Activated CD8-positive, alpha-beta T cell treated with anti-CD3 and anti-CD28 coated beads, Interleukin-2, amount 10 ng/mL, durations not matched to agents 7 days and 5 days (primary cell): ENCODE measurements around the gene AGXT. TPM values are rescaled to one million over a fixed set of nuclear protein-coding genes. Genes with fewer than 3 reads are reported as not detected.

Experiments
- ATAC-seq: fragments of 150-1000 bp; cut with Tn5 transposase; one replicate; pipeline ENCODE4 v1.10.0; 2021; ENCODE audit warnings: moderate library complexity
- CTCF ChIA-PET: fragments of 350-600 bp; sonication (Branson Sonifier 250); formaldehyde crosslinking; loops from one replicate; lab custom pipeline; 2021; ENCODE audit warnings: antibody characterized with exemption; lab: Charles Lee
- POLR2A ChIA-PET: fragments of 350-600 bp; sonication (Branson Sonifier 250); formaldehyde crosslinking; loops from one replicate; lab custom pipeline; 2021; ENCODE audit warnings: antibody characterized with exemption; lab: Charles Lee
- DNase-seq: peaks from one replicate; pipeline ENCODE4 v3.0.0-alpha.2; 2020
- H3K27ac Mint-ChIP-seq: one replicate; pipeline ENCODE4 v1.8.0; 2021; ENCODE audit warnings: mild to moderate bottlenecking, mixed read lengths
- H3K27me3 Mint-ChIP-seq: one replicate; pipeline ENCODE4 v1.8.0; 2021; ENCODE audit warnings: low read depth, mixed read lengths
- H3K36me3 Mint-ChIP-seq: one replicate; pipeline ENCODE4 v1.8.0; 2021; ENCODE audit warnings: low read depth, mixed read lengths
- H3K4me1 Mint-ChIP-seq: one replicate; pipeline ENCODE4 v1.8.0; 2021; ENCODE audit warnings: low read depth, mixed read lengths
- H3K4me3 Mint-ChIP-seq: one replicate; pipeline ENCODE4 v1.8.0; 2021; ENCODE audit warnings: mild to moderate bottlenecking, mixed read lengths
- H3K9me3 Mint-ChIP-seq: one replicate; pipeline ENCODE4 v1.8.0; 2022; ENCODE audit warnings: mixed read lengths; ENCODE audit not compliant: insufficient read depth
- total RNA-seq, 2 experiments: library from RNA; stranded (reverse); gene quantifications; one replicate each; pipeline ENCODE4 v1.2.3, GENCODE V29; 2021

Gene AGXT
- total RNA-seq, 2 experiments from 2014 or later: not detected

DNA sequence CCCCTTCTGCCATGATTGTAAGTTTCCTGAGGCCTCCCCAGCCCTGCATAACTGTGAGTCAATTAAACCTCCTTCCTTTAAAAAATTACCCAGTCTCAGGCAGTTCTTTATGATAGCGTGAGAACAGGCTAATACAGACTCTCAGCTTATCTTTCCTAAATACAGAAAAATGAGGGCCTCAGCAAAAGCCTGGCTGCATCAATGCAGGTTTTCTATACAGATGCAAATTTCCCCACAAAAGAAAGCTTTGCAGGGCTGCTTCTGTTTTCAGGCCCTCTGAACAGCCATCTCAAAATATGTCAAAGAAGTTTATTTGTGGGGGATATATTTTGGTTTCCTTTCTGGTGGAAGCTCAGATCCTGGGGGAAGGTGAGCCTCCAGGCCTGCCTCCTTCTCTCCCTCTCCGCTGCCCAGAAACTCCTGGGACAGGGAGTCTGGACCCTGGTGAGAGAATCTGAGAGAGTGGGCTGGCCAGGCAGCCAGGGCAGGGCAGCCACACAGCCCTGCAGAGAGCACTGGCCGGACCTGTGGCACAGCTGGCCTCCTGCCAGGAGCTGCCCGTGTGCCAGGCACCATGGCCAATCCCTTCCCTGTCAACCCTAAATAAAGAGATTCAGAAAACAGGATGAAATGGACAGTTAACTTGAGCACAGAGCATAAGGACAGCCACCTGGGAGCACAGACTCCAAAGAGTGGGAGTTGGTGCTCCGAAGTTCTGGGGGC lies 21.6 kb upstream of the AGXT start:
- Mint-ChIP-seq H3K4me3 (no peak overlapping the region), H3K4me1 (no peaks in the 10 kb centered on the region), H3K27ac (no peak overlapping the region), H3K27me3 (peaks cover 11% of the 10 kb centered on the region), H3K36me3 (no peaks in the 10 kb centered on the region), H3K9me3 (no peaks in the 10 kb centered on the region)
- POLR2A ChIA-PET: no interaction called here
- no peak for ATAC-seq
- CTCF ChIA-PET: interaction anchor here (1.0 kb wide), 1 partner anchor 13 kb away, joined by 3 read pairs; no protein-coding TSS in a partner anchor
- no peak for DNase-seq

DNA sequence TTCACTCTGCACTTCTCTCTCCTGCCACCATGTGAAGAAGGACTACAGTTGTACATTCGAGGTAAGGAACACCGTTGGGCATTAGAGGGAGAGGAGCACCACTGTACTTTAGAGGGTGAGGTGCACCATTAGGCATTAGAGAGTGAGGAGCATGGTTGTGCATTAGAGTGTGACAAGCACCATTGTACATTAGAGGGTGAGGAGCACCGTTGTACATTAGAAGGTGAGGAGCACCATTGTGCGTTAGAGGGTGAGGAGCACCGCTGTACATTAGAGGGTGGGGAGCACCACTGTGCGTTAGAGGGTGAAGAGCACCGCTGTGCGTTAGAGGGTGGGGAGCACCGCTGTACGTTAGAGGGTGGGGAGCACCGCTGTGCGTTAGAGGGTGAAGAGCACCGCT lies 20.8 kb upstream of the AGXT start:
- Mint-ChIP-seq H3K4me3 (no peak overlapping the region), H3K27ac (no peak overlapping the region), H3K4me1 (no peaks in the 10 kb centered on the region), H3K9me3 (no peaks in the 10 kb centered on the region), H3K27me3 (peaks cover 8% of the 10 kb centered on the region), H3K36me3 (no peaks in the 10 kb centered on the region)
- ChIA-PET CTCF (no interaction called here), POLR2A (no interaction called here)
- ATAC-seq: no peak
- DNase-seq: no peak

- Mint-ChIP-seq H3K36me3 (no peaks in the 10 kb centered on the region), H3K9me3 (peaks cover 2% of the 10 kb centered on the region), H3K27ac (no peak overlapping the region), H3K4me1 (no peaks in the 10 kb centered on the region), H3K4me3 (no peak overlapping the region), H3K27me3 (peaks cover 4% of the 10 kb centered on the region)
- ATAC-seq (no peak), DNase-seq (no peak)
- ChIA-PET CTCF (interaction anchor here (0.7 kb wide), 1 partner anchor 65 kb away, joined by 3 read pairs; no protein-coding TSS in a partner anchor), POLR2A (no interaction called here)
Observed at GRCh38 chr2:240848900-240849680, 19.5 kb upstream of the AGXT start.

GRCh38 chr2:240850026-240850425 lies 18.6 kb upstream of the AGXT start:
- POLR2A ChIA-PET: no interaction called here
- ATAC-seq: no peak

GRCh38 chr2:240850756-240851077 lies 17.9 kb upstream of the AGXT start:
- Mint-ChIP-seq H3K4me1 (no peaks in the 10 kb centered on the region), H3K4me3 (no peak overlapping the region), H3K27me3 (no peaks in the 10 kb centered on the region), H3K36me3 (no peaks in the 10 kb centered on the region), H3K9me3 (peaks cover 13% of the 10 kb centered on the region), H3K27ac (no peak overlapping the region)
- ChIA-PET CTCF (no interaction called here), POLR2A (no interaction called here)
- DNase-seq (no peak), ATAC-seq (no peak)

More at GRCh38 chr2:240850026-240850425, 18.6 kb upstream of the AGXT start:
- DNase-seq: no peak
- CTCF ChIA-PET: interaction anchor here (0.7 kb wide), 1 partner anchor 65 kb away, joined by 3 read pairs; no protein-coding TSS in a partner anchor
- H3K4me1 Mint-ChIP-seq: no peaks in the 10 kb centered on the region
- peaks cover 11% of the 10 kb centered on the region for H3K9me3 Mint-ChIP-seq
- H3K27me3 Mint-ChIP-seq: peaks cover 2% of the 10 kb centered on the region
- no peak overlapping the region for H3K4me3 Mint-ChIP-seq
- H3K36me3 Mint-ChIP-seq: no peaks in the 10 kb centered on the region
- H3K27ac Mint-ChIP-seq: no peak overlapping the region

DNA sequence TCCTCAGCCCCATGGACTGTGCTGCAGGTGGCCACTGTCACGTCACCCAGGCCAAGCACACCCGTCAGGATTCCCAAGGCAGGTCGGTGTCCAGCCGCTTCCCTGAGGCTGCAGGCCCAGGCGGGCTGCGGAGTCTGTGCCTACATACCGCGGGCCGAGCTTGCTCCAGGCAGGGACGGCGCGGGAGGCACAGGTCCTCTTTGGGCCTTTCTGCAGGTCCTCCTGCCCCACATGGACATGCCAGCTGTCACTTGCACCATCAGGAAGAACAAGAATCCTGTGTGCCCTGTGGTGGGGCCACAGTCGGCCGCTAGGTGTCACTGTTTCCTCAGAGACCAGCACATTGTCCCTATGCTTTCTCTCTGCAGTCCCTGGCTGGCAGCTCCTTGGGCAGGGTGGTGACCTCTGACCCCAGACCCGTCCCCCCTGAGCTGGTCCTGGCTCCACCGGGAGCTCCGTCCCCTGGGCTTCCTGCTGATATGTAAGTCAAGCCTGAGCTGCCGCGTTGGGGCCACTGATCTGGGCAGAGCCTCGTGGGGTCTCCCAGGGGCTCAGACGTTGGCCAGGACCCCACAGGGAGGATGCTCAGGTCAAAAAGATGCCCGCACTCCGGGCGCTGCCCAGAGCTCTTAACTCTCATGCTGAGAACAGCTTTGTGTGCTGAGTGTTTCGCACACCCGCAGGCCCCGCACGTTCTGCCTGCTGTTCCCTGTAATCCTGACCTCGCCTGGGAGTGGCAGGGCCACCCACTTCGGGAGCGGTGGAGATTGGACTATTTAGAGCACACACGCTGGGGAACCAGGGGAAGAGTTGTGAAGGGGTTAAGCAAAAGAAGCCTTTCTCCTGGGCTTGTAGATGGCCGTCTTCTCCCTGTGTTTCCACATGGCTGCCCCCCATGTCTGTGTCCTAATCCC lies 17.3 kb upstream of the AGXT start:
- POLR2A ChIA-PET: no interaction called here
- Mint-ChIP-seq H3K4me1 (no peaks in the 10 kb centered on the region), H3K27me3 (no peaks in the 10 kb centered on the region), H3K4me3 (no peak overlapping the region), H3K36me3 (no peaks in the 10 kb centered on the region), H3K27ac (no peak overlapping the region), H3K9me3 (peaks cover 13% of the 10 kb centered on the region)
- peak; percentile 86 for DNase-seq
- peak; percentile 91 for ATAC-seq
- CTCF ChIA-PET: interaction anchor here (0.6 to 1.1 kb wide), 4 partner anchors 19 to 808 kb away, joined by 3 read pairs; partner anchors contain the start of gene PASK

DNA sequence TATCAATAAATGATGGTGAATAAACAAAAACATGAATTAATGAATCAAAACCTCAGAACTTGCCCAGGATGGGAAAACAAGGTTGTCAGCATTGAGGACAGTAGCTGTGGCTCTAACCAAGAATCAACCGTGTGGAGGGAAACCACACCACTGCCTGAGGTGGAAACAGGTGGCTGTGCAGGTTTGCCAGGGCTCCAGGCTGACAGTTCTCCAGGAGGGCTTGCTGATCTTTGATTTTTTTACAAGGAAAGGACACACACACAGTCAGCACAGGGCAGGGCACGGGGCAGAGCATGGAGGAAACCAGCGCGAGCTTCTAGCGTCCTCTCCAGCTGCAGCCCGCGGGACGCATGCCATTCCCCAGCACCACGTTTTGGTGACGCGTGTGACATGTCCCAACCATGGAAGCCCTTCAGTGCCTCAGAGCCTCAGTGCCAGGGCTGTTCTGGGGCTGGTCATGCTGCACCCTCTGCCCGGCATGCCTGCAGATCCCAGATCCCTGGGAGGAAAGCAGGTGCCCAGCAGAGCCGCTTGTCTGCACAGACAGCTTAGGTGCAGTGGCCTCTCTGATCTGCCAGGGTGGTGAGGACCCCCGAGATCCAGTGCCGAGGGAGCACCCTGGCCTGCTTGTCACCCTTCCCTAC lies 15.8 kb upstream of the AGXT start:
- ATAC-seq: no peak
- Mint-ChIP-seq H3K27me3 (no peaks in the 10 kb centered on the region), H3K4me1 (no peaks in the 10 kb centered on the region), H3K36me3 (no peaks in the 10 kb centered on the region), H3K27ac (no peak overlapping the region), H3K9me3 (peaks cover 13% of the 10 kb centered on the region), H3K4me3 (no peak overlapping the region)
- POLR2A ChIA-PET: no interaction called here
- CTCF ChIA-PET: interaction anchor here (1.2 kb wide), 1 partner anchor 297 kb away, joined by 3 read pairs; no protein-coding TSS in a partner anchor
- no peak for DNase-seq

DNA sequence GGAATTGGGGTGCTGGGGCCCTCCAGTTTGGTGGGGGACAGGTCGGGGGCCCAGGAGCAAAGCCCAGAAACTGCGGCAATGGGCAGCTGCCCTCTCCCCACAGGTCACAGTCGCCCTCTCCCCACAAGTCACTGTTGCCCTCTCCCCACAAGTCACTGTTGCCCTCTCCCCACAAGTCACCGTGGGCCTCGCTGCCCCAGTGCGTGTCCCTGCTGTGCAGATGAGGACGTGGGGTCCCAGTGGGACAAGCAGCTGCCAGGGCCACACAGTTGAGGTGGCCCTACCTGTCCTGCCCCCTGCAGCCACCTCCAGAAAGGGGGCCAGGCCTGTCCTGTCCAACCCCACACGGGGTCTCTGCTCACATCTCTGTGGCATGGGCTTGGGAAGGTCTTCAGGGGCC lies 13.0 kb upstream of the AGXT start:
- Mint-ChIP-seq H3K4me3 (no peak overlapping the region), H3K36me3 (no peaks in the 10 kb centered on the region), H3K4me1 (no peaks in the 10 kb centered on the region), H3K27me3 (peaks cover 1% of the 10 kb centered on the region), H3K27ac (no peak overlapping the region), H3K9me3 (peaks cover 13% of the 10 kb centered on the region)
- DNase-seq (no peak), ATAC-seq (no peak)
- POLR2A ChIA-PET: no interaction called here
- CTCF ChIA-PET: no interaction called here

- no peak for ATAC-seq
- CTCF ChIA-PET: no interaction called here
- H3K9me3 Mint-ChIP-seq: peaks cover 13% of the 10 kb centered on the region
Observed at GRCh38 chr2:240856151-240856980, 12.3 kb upstream of the AGXT start.

GRCh38 chr2:240857039-240858008 lies 11.3 kb upstream of the AGXT start:
- Mint-ChIP-seq H3K4me1 (no peaks in the 10 kb centered on the region), H3K9me3 (peaks cover 13% of the 10 kb centered on the region), H3K27ac (no peak overlapping the region), H3K4me3 (no peak overlapping the region), H3K36me3 (no peaks in the 10 kb centered on the region), H3K27me3 (peaks cover 2% of the 10 kb centered on the region)
- DNase-seq (no peak), ATAC-seq (no peak)
- ChIA-PET POLR2A (no interaction called here), CTCF (no interaction called here)

More at GRCh38 chr2:240856151-240856980, 12.3 kb upstream of the AGXT start:
- no peak for DNase-seq
- Mint-ChIP-seq H3K27ac (no peak overlapping the region), H3K27me3 (peaks cover 2% of the 10 kb centered on the region), H3K36me3 (no peaks in the 10 kb centered on the region), H3K4me3 (no peak overlapping the region), H3K4me1 (no peaks in the 10 kb centered on the region)
- POLR2A ChIA-PET: no interaction called here
